Eye (tissue), 1 donor: ENCODE measurements around the gene APLF.
"Not testable (repeated sequence)": the region's sequence is repeated elsewhere in the genome, so short reads cannot be mapped to it uniquely, and the experiment has no call there.

ENCODE experiments used
- DNase-seq: peaks from one replicate; pipeline ENCODE4 v3.0.0-alpha.2; 2015

Gene APLF

GRCh38 chr2:68478688-68479087, 11.3 kb downstream of the APLF start:
- DNase-seq, result peak; percentile 18

DNA sequence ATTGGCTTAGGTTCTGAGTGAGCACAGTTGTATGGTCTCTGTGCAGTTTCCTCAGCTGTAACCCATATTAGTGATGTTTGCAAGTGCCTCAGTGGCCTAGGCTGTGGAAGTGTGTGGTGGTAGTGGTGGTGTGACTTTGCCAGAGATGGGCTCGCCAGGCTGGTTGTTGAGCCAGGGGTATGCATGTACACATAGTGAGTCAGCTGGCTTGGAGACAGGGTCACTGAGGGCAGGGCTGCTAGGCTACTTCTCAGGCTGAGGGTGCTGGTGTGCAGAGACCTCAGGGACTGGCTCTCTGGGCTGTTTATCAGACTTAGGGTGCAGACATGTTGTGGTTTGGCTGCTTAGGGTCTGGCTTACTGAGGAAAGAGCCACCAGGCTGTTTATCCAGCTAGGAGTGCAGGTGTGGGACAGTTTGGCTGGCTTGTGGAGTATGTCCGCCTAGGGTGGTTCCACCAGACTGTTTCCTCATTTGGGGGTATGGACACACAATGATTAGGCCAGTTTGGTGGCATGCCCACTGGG, 15.0 kb downstream of the APLF start:
- DNase-seq, result no peak

- DNase-seq, result no peak
Observed at GRCh38 chr2:68483011-68483410, 15.6 kb downstream of the APLF start.

DNA sequence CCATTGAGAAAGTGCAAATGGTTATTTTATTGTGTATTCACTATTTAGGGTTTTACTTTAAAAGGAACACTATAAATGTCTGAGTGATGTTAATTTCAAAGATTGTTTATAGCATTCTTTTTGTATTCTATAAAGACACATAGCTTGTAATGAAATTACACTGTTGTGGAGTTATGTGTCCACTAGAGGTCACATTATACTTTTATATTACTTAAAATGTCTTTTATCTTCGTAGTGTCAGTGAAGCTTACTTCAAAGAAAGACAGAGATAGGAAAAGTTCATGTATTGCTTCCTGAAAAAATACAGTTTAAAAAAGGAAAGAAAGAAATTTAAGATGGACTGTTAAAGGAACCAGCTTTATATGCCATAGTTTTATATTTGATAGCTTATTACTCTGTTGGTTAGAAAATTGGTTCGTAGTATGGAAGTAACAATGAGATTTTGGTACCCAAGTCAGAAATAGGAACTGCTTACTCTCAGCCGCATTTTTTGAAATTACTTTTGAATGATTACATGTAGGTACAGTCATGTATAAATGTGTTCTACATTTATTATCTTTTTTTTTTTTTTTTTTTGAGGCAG, 20.5 kb downstream of the APLF start:
- peak; percentile 44 for DNase-seq

DNA sequence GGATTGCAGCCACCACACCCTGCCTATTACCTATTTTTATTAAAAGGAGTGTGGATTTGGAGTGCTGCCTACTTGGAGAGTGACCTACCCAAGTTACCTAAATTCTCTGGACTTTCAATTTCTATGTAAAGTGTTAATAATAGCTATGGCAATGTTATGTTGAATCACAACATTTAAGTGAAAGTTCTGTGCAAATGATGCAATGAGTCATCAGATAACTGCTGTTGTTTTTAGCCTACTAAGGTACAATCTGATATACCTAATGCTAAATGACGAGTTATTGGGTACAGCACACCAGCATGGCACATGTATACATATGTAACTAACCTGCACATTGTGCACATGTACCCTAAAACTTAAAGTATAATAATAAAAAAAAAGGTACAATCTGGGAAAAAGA, 21.2 kb downstream of the APLF start:
- DNase-seq, result not testable (repeated sequence)

GRCh38 chr2:68489282-68489681, 21.9 kb downstream of the APLF start:
- no peak for DNase-seq

- no peak for DNase-seq
Observed at GRCh38 chr2:68491582-68491981, 24.2 kb downstream of the APLF start.

DNA sequence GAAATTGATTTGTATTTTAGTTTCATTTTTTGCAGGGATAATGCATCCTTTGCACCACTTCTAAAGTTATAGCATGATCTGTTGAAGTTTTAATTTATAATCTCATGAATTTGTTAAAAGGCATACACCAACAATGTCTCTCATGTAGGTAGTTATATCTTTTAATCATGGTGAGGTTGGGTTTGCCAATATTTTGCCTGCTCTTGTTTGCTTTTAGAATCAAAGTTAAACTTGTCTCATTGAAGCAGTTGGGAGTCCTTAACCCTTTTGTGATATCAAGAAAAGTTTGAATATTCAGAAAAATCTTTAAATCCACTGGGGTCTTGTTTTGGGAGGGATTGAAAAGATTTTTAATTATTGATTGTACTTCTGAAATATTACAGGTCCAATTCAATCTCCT, 31.7 kb downstream of the APLF start:
- no peak for DNase-seq

GRCh38 chr2:68500649-68501048, 33.3 kb downstream of the APLF start:
- no peak for DNase-seq

GRCh38 chr2:68501768-68502167, 34.4 kb downstream of the APLF start:
- DNase-seq, result no peak

DNA sequence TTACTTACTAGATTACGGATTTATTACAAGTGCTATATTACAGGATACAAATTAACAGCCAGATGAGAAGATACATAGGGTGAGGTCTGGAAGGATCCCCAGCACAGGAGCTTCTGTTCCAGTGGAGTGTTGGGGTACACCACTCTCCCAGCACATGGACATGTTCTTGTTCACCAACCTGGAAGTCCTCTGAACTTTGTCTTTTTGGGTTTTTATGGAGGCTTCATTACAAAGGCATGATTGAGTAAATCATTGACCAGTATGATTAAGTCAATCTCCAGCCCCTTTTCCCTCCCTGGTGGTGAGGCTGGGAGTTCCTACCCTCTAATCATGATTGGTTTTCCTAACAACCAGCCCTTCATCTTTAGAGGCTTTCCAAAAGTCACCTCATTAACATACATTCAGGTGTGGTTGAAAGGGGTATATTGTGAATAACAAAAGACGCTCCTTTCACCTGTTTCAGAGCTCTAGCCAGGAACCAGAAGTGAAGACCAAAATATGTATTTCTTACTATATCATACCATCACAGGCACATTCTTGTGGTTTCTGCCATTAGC, 38.3 kb downstream of the APLF start:
- DNase-seq, result no peak

DNA sequence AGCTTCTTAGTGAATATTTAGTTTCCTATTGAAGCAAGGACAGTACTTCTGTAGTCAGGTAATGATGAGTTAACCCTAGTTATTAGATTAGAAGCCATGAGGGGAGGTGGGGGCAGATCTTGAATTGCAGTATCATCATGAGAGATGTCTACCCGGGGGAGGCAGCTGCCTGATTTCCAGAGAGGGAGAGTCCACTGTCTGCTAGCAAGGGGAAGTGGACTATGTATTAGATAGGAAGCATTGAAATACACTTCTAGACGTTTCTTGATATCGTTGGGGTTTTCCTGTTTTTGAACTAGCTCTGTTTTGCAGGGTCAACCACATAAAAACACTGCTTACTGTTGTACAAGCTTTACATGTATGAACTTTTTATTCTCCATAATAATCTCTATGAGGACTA, 38.8 kb downstream of the APLF start:
- DNase-seq, result no peak

- DNase-seq, result no peak
Observed at GRCh38 chr2:68512326-68512725, 44.9 kb downstream of the APLF start.

DNA sequence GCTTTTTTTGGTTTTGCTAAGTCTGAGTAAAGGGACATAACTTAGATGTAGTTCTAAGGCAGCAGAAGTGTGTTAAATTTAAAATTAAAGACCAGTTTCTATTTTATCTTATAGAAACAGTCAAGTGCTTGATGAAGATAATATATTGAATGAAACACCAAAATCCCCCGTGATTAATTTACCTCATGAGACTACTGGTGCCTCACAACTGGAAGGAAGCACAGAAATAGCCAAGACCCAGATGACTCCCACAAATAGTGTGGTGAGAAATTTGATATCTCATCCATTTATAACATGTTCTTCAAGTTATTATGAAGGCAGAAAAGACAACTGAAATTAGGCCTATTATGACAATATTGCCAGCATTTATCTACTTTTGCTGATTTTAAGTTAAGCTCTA, 45.6 kb downstream of the APLF start:
- DNase-seq, result no peak

GRCh38 chr2:68514316-68514929, 47.0 kb downstream of the APLF start:
- no peak for DNase-seq

DNA sequence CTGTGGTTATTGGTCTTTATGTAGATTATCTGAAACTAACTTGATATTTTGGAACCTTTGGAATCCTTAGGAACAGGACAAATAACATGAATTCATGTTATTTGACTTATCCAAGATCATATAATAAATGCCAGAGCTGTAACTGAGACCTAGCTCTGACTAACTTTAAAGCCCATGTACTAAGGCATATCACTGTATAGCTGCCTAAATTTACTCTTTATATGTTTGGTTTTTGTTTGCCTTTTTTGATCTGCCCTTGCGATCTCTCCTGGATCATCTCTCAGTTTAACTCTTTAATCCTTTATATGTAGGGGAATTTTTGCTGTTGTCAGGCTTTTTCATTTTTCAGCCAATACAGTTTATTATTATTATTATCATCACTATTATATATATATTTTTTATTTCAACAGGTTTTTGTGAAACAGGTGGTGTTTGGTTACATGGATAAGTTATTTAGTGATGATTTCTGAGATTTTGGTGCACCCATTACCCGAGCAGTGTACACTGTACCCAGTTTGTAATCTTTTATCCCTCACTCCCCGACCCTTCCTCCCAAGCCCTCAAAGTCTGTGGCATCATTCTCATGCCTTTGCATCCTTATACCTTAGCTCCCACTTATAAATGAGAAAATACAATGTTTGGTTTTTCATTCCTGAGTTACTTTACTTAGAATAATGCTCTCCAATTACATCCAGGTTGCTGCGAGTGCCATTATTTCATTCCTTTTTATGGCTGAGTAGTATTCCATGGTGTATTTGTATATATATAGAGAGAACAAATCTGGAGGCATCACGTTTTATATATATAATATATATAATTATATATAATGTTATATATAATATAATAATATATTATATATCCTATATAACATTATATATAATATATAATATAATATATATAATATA, 48.9 kb downstream of the APLF start:
- DNase-seq, result no peak

GRCh38 chr2:68519236-68519635, 51.9 kb downstream of the APLF start:
- DNase-seq, result peak; percentile 24

DNA sequence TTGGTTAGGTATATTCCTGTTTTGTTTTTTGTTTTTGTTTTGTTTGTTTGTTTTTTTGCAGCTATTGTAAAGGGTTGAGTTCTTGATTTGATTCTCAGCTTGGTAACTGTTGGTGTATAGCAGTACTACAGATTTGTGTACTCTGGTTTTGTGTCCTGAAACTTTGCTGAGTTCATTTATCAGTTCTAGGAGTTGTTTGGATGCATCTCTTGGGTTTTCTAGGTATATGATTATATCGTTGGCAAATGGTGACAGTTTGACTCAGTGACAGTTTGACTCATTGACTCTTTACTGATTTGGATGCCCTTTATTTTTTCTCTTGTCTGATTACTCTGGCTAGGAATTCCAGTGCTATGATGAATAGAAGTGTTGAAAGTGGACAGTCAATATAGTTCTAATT, 53.7 kb downstream of the APLF start:
- DNase-seq, result no peak

DNA sequence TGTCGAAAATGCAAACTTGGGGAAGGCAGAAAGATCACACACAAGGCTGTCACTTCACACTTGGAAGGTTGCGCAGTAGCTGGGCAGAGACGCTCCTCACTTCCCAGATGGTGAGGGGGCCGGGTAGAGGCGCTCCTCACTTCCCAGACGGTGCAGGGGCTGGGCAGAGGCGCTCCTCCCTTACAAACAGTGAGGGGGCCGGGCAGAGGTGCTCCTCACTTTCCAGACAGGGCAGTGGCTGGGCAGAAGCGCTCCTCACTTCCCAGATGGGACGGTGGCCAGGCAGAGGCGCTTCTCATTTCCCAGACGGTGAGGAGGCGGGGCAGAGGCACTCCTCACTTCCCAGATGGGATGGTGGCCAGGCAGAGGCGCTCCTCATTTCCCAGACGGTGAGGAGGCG, 59.6 kb downstream of the APLF start:
- not testable (repeated sequence) for DNase-seq

- DNase-seq, result not testable (repeated sequence)
Observed at GRCh38 chr2:68527343-68528081, 60.1 kb downstream of the APLF start.

DNA sequence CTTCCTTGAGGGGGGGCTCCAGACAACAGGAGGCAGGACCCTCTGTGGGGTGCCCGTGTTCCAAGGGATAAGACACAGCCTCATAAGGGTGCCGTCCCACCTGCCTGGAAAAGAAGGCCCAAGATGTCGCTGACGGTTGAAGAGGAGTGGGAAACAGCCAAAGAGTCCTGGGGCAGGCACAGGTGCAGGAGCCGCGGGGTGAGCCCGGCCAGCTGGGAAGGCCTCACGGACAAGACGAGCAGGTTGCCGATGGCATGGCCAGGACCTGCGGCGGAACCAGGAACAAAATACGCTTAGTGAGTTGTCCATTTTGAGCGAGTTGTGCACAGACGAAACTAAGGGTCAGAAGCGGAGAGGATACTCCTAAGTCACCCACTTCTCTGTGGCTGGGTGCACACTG, 61.8 kb downstream of the APLF start:
- not testable (repeated sequence) for DNase-seq

DNA sequence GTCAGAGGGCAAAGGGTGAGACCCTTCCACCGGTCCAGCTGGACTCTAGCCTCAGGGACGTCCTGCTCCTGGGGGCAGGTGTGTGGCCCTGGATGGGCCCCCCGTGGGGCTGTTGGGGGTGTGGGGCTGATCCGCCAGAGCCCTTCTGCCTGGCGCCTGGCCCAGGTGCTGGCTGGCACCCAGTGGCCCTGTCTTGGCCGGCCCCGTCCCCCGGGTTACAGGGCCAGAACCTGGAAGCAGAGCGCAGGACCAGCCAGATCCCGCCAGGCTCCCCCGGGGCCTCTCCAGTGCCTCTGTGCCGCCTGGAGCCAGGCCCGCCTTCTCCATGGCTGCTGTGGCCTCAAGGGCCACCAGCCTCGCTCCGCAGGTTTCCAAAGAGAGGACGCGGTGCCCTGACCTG, 62.3 kb downstream of the APLF start:
- DNase-seq, result not testable (repeated sequence)

DNA sequence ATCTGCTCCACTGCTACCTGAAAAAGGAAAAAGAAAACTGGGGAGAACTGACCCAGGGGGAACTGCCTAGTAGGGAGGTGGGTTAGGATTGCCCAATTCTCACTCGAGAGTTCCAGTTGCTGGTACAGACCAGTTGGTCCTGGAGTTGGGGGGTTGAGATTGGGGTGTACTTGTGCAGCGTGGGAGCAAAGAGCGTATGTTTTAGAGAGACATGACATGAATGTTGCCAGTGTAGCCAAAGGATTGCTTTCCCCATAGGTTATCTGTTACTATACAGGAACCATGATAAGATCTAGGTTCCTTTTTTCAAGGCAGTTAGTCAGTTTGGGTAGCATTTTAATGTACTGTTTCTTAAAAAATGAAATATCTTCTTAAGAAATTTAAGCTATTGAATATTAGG, 68.6 kb downstream of the APLF start:
- no peak for DNase-seq
